CD4-positive, alpha-beta T cell treated with Interleukin-4 for 1 hour (primary cell): ENCODE data around the gene SMARCA1.

Experiments
- DNase-seq, 2 donors: peaks; one replicate each; pipeline ENCODE4 v3.0.0-alpha.2; 2020 to 2022

The SMARCA1 gene

DNA sequence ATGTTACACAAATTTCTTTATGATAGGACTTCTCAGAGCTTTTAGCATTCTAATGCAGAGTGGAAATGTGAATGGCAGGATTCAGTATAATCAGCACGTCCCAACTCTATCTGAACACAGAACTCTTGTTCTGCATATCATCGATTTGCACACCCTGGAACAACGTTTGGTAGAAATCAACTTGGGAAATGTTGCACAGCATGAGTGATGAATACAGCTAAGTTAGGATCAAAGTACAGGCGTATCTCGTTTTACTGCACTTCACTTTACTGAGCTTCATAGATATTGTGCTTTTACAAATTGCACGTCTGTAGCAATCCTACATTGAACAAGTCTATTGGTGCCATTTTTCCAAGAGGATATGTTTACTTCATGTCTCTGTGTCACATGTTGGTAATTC lies 70.8 kb downstream of the SMARCA1 start:
- no peak for DNase-seq

DNA sequence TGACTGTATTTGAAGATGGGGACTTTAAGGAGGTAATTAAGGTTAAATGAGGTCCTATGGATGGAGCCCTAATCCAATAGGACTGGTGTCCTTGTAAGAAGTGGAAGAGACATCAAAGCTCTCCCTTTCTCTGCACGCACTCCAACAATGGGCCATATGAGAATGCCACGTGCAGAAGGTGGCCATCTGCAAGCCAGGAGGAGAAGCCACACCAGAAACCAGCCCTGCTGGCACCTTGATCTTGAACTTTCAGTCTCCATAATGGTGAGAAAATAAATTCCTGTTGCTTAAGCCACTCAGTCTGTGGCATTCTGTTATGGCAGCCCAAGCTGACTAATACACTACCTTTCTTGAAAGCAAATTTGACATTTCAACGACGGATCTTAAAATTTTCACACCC lies 73.2 kb downstream of the SMARCA1 start:
- DNase-seq, result no peak

DNA sequence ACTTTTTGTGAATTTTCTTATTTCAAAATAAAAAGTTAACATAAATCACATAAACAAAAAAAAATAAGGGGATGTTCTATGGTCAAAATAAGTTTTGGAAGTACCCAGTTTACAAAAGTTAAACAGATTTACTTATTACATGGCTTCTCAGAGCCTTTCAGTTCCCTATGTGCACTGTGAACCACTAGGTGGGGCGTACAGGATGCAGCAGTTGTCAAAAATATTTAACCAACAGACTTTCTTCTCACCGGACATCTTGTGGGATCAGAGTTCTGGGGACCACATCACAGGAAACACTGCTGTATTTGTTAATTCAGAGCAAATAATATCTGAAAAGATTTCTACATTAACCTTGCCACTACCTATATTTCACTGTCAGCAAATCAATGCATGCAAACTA lies 74.1 kb downstream of the SMARCA1 start:
- no peak for DNase-seq

DNA sequence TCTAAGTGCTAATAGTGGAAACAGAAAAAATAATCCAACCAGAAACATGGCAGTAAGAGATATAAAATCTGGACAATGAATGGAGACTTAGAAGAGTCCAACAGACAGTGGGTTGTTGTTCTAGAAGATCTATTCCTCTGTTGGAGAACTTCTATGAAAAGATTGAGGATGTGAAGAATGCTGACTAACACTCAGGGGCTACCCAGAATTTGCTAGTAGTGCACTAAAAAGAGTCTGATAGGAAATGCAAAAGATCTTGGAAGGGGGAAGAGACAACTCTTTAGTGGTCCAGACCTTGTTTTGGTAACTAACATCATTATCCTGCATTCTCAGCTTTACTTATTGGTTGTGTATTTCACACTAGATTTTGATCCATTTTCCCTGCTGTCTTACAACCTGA lies 77.9 kb downstream of the SMARCA1 start:
- DNase-seq, result no peak

DNA sequence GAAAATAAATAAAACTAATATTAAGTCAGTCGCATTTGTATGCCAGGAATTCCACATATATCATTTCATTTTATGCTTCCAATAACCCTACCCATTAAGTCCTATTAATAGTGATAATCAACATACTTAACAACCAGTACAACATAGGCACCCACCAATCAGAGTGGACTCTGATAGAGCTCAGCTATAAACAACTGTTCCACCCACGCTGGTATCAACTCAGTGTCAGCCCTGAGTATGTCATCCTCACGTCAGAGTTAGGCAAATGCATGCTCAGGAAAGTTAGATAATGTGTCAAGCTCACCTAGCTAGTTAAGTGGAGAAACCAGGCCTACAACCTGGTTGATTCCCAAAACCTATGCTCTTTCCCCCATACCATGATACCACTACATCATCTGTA lies 89.3 kb downstream of the SMARCA1 start:
- DNase-seq, result no peak

DNA sequence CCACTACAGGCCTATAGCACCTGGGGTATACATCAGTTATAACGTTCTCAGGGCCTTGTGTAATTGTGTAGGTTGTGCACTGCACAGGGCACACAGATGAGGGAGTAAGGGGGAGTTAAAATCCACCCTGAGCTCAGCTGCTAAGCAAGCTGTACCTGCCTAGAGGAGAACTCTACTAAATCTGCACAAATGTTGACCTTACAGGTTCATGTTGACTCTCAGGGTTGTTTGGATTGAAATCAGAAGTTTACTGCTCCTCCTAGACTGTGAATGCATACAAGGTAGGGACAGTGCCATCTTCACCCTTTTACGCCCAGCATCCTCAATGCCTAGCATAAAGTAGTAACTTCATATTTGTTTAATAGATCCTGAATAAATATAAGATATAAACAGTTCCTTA lies 89.8 kb downstream of the SMARCA1 start:
- DNase-seq, result no peak

DNA sequence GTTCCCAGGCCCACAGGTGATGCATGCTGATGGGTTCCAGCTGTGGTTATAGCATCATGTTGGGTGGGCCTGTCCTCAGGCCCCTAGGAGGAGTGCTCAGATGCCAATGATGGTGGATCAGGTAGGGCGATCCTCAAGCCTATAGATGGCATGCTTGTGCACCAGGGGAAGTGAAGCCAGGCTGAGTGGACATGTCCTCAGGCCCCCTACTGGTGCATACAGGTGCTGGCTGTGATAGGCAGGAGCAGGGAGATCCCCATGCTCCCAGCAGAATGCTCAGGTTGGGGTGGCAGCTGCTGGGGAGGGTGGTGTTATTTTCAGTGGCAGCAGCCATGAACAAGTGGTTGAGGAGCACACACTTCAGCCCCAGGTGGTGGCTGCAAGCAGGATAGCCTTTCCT lies 96.0 kb downstream of the SMARCA1 start:
- no peak for DNase-seq

DNA sequence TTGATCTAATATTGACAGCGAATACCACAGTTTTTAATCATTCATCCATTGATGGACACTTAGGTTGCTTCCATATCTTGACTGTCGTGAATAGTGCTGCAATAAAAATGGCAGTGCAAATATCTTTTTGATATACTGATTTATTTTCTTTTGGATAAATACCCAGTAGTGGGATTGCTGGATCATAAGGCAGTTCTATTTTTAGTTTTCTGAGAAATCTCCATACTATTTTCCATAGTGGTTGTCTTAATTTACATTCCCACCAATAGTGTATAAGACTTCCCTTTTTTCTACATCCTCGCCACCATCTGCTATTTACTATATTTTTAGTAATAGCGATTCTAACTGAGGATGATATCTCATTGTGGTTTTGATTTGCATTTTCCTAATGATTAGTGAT lies 100.1 kb downstream of the SMARCA1 start:
- DNase-seq, result no peak

DNA sequence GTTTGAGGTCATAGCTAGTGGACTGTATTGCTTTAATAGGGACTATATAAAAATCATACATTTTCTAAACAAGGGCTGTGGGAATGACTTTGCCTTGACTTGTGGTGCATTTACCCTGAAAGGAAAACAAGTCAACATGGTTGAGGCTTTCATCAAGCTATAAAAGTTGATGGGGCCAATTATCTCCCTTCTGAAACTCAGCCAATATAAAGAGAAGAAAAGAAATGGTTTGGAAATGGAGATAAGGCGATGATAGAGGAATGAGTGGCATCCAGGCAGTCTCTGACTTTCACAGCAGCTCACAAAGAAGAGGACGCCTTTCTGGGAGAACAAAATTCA lies 118.7 kb downstream of the SMARCA1 start:
- DNase-seq, result no peak

DNA sequence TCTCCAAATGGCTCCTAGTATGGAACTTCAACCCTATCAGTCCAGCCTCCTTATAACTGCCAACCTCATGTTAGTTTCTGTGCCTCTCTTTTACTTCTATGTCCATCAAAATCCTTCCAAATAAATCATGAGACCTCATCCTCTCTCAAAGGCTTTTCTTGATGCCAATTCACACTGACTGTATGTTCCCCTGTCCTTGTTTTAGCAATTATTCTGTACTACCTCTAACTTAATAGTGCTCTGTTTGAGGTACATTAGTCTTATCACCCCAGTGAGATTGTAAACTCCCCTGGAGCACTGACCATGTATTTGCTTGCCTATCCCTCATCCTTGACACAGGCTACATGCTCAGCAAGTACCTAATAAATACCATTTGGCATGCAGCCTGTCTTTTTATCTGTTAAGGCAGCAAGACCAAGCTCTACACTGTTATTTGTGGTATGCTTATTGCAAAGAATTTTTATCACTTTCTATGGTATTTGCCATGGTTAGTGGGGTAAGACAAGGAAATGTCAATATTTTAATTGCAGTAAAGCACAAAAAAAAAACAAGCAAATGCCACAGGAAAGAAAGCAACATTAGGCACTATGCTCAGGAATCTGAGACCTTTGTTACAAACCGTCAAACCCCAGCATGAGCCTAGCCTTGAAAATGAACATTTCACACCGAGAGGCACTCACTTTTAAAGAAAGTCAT lies 119.2 kb downstream of the SMARCA1 start:
- DNase-seq, result no peak
